DMS153 (cell line): Measurements from ENCODE around the gene PPHLN1.

Experiments used
- DNase-seq: peaks from one replicate; lab custom pipeline; 2025; lab: John Stamatoyannopoulos, UW

Gene PPHLN1

DNA sequence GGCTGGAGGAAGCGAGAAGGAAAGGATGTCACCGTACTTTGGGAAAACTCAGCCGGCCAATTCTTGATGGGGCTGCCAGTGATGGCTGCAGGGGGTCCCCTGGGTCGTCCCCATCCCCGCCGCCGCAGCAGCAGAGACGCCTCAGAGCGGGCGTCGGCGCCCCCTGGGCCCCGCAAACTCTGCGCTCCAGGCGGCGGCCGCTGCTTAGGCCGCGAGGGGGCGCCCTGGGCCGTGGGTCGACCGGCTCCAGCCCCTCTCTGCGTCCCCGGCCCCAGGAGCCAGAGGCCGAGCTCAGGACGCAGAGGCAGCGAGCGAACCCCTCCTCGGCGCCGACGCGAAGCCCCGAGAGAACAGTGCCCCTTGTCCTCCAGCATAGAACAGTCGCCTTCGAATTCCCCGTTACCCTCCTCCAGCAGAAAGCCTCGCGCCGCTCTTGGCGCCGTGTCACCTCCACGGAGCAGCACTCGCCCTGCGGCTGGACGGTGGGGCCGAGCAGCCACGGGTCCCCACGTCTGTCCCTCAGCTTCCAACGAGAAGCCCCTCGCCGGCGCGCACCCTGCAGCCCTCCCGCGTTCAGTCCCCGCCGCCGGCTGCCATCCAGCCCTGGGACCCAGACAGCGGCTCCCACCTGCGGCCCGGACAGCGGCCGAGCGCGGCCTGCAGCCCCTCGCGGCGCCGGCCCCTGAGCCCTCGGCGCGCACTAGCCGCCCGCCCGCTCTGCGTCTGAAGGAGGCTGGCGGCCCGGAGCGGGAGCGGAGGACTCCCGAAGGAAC lies 157.0 kb downstream of the PPHLN1 start:
- no peak for DNase-seq

DNA sequence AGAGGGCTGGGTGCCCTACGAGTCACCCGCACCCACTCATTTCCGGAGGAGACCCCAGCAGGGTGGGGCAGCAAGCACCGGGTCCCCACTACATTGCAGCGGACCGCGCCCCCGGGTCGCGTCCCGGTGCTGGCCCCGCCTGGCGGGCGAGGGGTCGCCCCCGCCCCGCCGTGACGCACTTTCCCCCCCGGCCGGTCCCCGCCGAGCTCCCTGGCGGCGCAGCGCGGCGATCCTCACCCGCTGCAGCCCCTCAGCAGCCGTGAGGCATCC lies 157.5 kb downstream of the PPHLN1 start:
- no peak for DNase-seq

DNA sequence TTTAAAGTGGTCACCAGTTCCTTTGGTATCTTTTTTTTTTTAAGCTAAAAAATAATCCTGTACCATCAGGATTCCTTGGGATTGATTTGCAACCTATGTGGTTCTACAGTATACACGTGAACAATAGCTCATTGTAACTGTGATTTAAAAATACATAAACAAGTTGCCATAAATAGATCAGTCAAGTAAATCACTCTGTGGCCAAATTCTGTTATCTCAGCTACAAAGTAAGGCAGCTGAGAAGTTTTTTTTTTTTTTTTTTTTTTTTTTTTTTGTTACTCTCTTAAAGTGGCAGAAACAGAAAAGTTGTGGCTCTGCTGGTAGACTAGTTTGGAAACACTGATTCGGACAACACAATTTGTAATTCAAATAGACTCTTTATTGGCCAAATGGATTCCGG lies 159.0 kb downstream of the PPHLN1 start:
- no peak for DNase-seq

DNA sequence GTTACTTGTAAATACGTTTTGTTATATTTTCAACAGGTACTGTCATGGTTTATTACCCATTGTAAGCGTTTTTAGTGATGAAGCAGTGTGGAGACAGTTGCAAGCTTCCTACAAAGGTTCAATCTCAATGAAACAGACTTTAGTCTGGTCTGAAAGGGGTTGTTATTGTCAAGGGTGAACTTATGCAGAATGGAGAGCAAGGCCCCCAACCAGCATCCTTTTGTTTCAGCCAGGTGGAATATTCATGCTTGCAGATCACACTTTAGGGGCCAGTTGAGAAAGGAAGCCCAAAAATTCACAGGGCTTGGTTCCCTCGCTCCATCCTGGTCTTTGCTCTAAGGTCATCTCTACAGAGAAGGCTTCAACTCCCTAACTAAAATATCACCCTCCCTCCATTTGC lies 159.9 kb downstream of the PPHLN1 start:
- no peak for DNase-seq

DNA sequence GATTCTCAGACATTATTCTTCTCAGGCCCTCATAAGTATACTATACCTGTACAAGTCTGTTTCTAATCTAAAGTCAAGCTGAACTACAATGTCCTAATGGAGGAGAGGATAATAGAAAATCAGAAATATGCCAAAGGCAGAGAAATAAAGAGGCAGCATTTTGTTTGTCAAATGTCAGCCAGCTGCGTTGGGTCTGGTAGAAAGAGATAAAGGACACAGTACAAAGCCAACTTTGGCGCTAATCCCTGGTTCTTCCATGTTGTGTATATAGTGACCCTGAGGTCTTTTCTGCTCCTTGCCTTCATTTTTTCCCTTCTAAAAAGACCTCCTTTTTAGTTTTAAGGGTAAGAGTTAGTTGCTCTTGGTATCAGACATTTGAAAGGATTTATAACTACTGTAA lies 160.4 kb downstream of the PPHLN1 start:
- no peak for DNase-seq

DNA sequence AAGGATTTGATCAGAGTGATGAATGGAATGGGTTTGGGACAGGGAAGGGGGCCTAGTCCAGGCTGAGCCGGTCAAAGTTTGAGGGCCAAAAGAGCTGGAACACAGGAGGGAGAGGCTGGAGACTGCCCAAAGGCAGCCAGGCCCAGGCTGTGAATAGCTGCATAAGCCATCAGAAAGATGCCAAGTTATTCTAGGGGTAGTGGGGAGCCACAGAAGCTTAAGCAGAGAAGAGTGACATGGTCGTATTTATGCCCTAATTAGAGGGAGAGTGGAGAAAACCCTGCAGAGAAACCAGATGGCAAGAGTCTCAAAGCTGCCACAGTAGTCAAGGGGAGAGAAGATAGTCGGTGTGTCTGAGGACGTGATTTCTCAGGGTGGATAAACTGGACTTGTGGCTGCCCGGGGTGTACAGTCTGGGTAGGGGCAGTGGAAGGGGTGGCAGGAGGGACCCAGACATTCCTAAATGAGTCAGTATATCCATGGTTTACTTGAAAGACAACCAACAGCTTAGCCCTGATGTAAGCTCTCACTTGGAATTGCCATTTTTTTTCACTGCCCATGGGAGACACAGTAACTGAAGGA lies 164.4 kb downstream of the PPHLN1 start:
- no peak for DNase-seq
